ENCODE results near the gene FBXO10. TPM values are rescaled to one million over a fixed set of nuclear protein-coding genes. Genes with fewer than 3 reads are reported as not detected.

The FBXO10 gene
- total and polyA plus RNA-seq, 2 of the 4 experiments (the other 2 are of a cell fraction): 6.6 to 6.7 TPM

- dilution Hi-C loops (cut with HindIII; ENCODE audit: low sequenced_read_pairs, unreplicated experiment): no loop called here
Observed at GRCh38 chr9:37485389-37486255, 90.6 kb downstream of the FBXO10 start, which contains the start of gene POLR1E. Gene POLR1E, plus strand, starts transcription at chr9:37485948. Its CDS starts 100 bp downstream, at chr9:37486048.

More at GRCh38 chr9:37485389-37486255, 90.6 kb downstream of the FBXO10 start, which contains the start of gene POLR1E:
- Histone ChIP-seq H3K4me1 (ENCODE audit: control insufficient read depth, insufficient read depth, low read length) (peaks cover 11% of the 10 kb centered on the region), H3K27me3 (ENCODE audit: control insufficient read depth, insufficient read depth, low read length) (peaks cover 4% of the 10 kb centered on the region; the same call in 1 of the 2 replicates), H2BK15ac (ENCODE audit: low read depth, low read length) (peak within 1 kb of the TSS; percentile 5; the same call in 1 of the 3 replicates), H3K4me3 (ENCODE audit: insufficient read depth, low read depth, low read length) (peak within 1 kb of the TSS; percentile 77), H3K4ac (ENCODE audit: low read depth, low read length) (peak within 1 kb of the TSS; percentile 61), H4K91ac (ENCODE audit: insufficient read depth, low read depth, low read length) (peak within 1 kb of the TSS; percentile 77), H3K4me2 (ENCODE audit: low read depth, low read length) (peak within 1 kb of the TSS; percentile 97), H2BK120ac (ENCODE audit: low read depth, low read length) (peak within 1 kb of the TSS; percentile 37), H2AFZ (replicated peaks; ENCODE audit: low read length, poor library complexity) (peak within 1 kb of the TSS; percentile 81), H3K56ac (ENCODE audit: extremely low read depth, insufficient read depth, low read length) (peak within 1 kb of the TSS; percentile 76), H3K23ac (ENCODE audit: low read depth, low read length) (peak within 1 kb of the TSS; percentile 72), H4K8ac (ENCODE audit: low read depth in 2 of 2, low read length in 2 of 2) (peak within 1 kb of the TSS; percentile 56 to 74), H2AK9ac (replicated peaks; ENCODE audit: low read depth, low read length, poor library complexity) (peak within 1 kb of the TSS; percentile 98), H3K27ac (ENCODE audit: insufficient read depth, low read length) (peak within 1 kb of the TSS; percentile 76), H4K20me1 (ENCODE audit: insufficient read depth, low read length) (peaks cover 7% of the 10 kb centered on the region; the same call in 1 of the 2 replicates), H2BK20ac (ENCODE audit: low read depth, low read length) (no peak within 1 kb of the TSS; the same call in 1 of the 2 replicates), H4K5ac (ENCODE audit: low read depth, low read length) (peak within 1 kb of the TSS; percentile 84), H2AK5ac (ENCODE audit: low read depth, low read length) (peak within 1 kb of the TSS; percentile 77), H2BK5ac (ENCODE audit: low read depth, low read length, poor library complexity, severe bottlenecking) (peak within 1 kb of the TSS; percentile 29), H3K9ac (ENCODE audit: low read depth, low read length) (peak within 1 kb of the TSS; percentile 59), H3K79me1 (ENCODE audit: low read depth in 1 of 2, low read length in 2 of 2) (peaks cover 12 to 27% of the 10 kb centered on the region in 2 experiments; a peak in 3 of 4 replicates), H3K18ac (ENCODE audit: low read depth, low read length) (no peak within 1 kb of the TSS), H3K9me1 (ENCODE audit: insufficient read depth, low read length) (peaks cover 5% of the 10 kb centered on the region; the same call in 1 of the 2 replicates), H3K9me3 (ENCODE audit: control insufficient read depth, insufficient read depth, low read length) (no peaks in the 10 kb centered on the region), H3K36me3 (ENCODE audit: control insufficient read depth, insufficient read depth, low read length) (peaks cover 5% of the 10 kb centered on the region), H3K14ac (replicated peaks; ENCODE audit: low read depth, low read length) (peak within 1 kb of the TSS; percentile 79)
- ChIA-PET CTCF (no interaction called here), POLR2A (ENCODE audit: unreplicated experiment) (no interaction called here)
- WGBS, 2 experiments (ENCODE audit: extremely low coverage in 2 of 2, insufficient read length in 1 of 2): 0% methylated on average over 26 of the region's 56 CpGs; no CpG with 5 or more reads in 1 of the 2 experiments
- intact Hi-C loops (cut with micrococcal nuclease) (loop anchor here (10.0 kb wide), 1 partner anchor 919 kb away; no protein-coding TSS in a partner anchor), in situ Hi-C loops (cut with MboI; ENCODE audit: low sequenced_read_pairs) (loop anchor here (10.0 to 25.0 kb wide), 3 partner anchors 289 to 877 kb away; partner anchors contain the start of gene SHB)
- BruUV-seq (replicated peaks): no TSS peak
- TF ChIP-seq ELK1 (IDR thresholded peaks at IDR 0.05; ENCODE audit: borderline replicate concordance, low read depth, low read length): no peak
- TF ChIP-seq, protein P1, sequence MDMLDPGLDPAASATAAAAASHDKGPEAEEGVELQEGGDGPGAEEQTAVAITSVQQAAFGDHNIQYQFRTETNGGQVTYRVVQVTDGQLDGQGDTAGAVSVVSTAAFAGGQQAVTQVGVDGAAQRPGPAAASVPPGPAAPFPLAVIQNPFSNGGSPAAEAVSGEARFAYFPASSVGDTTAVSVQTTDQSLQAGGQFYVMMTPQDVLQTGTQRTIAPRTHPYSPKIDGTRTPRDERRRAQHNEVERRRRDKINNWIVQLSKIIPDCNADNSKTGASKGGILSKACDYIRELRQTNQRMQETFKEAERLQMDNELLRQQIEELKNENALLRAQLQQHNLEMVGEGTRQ (IDR thresholded peaks at IDR 0.05; ENCODE audit: low read depth, low read length): peak; percentile 79
- no peak for TF ChIP-seq NFE2L2 (IDR thresholded peaks at IDR 0.05; ENCODE audit: low read depth, low read length)
- TF ChIP-seq MXI1 (IDR thresholded peaks at IDR 0.05; ENCODE audit: borderline replicate concordance, low read depth, low read length): peak; percentile 97
- TF ChIP-seq POLR2A (IDR thresholded peaks at IDR 0.05; ENCODE audit: low read depth, low read length): peak; percentile 95
- TF ChIP-seq MAZ (IDR thresholded peaks at IDR 0.05; ENCODE audit: borderline replicate concordance, low read depth, low read length): peak; percentile 72; the same call in 1 of the 2 replicates
- no peak for TF ChIP-seq CEBPB (IDR thresholded peaks at IDR 0.05; ENCODE audit: low read depth, low read length)
- peak; percentile 40; the same call in 1 of the 2 replicates for TF ChIP-seq BHLHE40 (IDR thresholded peaks at IDR 0.05; ENCODE audit: low read depth, low read length)
- DNase-seq: peak; percentile 89
- peak; percentile 91 for ATAC-seq (ENCODE audit: low read depth)

Measured in IMR-90 (cell line).